Upper lobe of right lung (tissue), 1 donor: Measurements from ENCODE around the gene LRIG1. TPM values are rescaled to one million over a fixed set of nuclear protein-coding genes. Genes with fewer than 3 reads are reported as not detected.

Experiments
- ATAC-seq: fragments of 200-7000 bp; cut with Tn5 transposase; one replicate; pipeline ENCODE4 v1.9.1; 2020; ENCODE audit warnings: mild to moderate bottlenecking, moderate library complexity
- DNase-seq: peaks from one replicate; pipeline ENCODE4 v3.0.0-alpha.2; 2020
- H3K27ac ChIP-seq: fragments of 200-600 bp; one replicate; pipeline ENCODE4 v1.8.0; 2022
- H3K27me3 ChIP-seq: fragments of 200-600 bp; one replicate; pipeline ENCODE4 v1.8.0; 2022; ENCODE audit warnings: mild to moderate bottlenecking
- H3K36me3 ChIP-seq: fragments of 200-600 bp; one replicate; pipeline ENCODE4 v1.8.0; 2022
- H3K4me1 ChIP-seq: fragments of 200-600 bp; one replicate; pipeline ENCODE4 v1.8.0; 2022
- H3K4me3 ChIP-seq: fragments of 200-600 bp; one replicate; pipeline ENCODE4 v1.8.0; 2022; ENCODE audit warnings: mild to moderate bottlenecking
- H3K9me3 ChIP-seq: fragments of 200-600 bp; one replicate; pipeline ENCODE4 v1.8.0; 2022
- intact Hi-C: fragments of 100-400 bp; cut with DNase I; formaldehyde crosslinking; loops from one replicate; pipeline ENCODE4 v1.11.0; 2022
- total RNA-seq: library from RNA; stranded (reverse); fragmentation: NEBNext Ultra II Directional; extraction: Animal tissue kit (Norgen Biotek cat#: 25700); gene quantifications from one replicate; pipeline ENCODE4 v1.2.1, GENCODE V29; 2021
- TF ChIP-seq, protein P1 (sequence below): fragments of 200-600 bp; IDR thresholded peaks from one replicate; pipeline ENCODE4 v1.8.0; 2022; ENCODE audit warnings: antibody characterized with exemption
- donor health status: DM: no; HTN: yes; CAD: no; lungs with severe emphysema.

LRIG1 gene
- total RNA-seq, 1 donor from 2014 or later, result 56.2 TPM

DNA sequence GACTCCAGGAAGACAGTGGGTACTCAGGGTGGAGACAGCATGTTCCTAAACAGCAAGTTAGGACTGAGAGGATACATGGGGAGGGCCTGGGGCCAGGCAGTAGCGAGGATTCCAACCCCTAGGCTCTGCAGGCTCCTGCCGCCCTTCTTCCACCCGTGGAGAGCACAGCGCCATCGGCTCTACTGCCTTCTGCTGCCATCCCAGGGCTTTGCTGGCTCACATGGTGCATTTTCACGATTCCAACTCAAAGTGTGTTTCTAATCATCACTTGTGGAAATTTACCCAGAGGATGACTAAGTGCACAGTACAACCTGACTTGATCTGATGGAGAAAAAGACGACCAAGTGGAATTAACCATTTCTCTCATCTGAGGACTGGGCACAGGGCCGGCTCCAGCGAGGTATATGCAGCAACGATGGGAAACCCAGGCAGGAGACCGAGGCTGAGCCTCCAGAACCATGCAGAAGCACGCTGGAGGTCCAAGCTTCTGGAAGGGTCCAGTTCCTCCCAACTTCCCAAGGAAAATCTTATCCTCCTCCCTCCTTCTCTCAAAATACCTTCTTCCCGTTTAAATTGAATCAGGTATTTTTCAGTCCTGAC, 104.6 kb downstream of the LRIG1 start:
- DNase-seq (no peak), ATAC-seq (no peak)
- no peak overlapping the region for H3K4me3 ChIP-seq
- H3K36me3 ChIP-seq, result peaks cover 61% of the 10 kb centered on the region
- intact Hi-C loops, result no loop called here
- no peak overlapping the region for H3K27ac ChIP-seq
- H3K4me1 ChIP-seq, result no peaks in the 10 kb centered on the region
- TF ChIP-seq, protein P1, sequence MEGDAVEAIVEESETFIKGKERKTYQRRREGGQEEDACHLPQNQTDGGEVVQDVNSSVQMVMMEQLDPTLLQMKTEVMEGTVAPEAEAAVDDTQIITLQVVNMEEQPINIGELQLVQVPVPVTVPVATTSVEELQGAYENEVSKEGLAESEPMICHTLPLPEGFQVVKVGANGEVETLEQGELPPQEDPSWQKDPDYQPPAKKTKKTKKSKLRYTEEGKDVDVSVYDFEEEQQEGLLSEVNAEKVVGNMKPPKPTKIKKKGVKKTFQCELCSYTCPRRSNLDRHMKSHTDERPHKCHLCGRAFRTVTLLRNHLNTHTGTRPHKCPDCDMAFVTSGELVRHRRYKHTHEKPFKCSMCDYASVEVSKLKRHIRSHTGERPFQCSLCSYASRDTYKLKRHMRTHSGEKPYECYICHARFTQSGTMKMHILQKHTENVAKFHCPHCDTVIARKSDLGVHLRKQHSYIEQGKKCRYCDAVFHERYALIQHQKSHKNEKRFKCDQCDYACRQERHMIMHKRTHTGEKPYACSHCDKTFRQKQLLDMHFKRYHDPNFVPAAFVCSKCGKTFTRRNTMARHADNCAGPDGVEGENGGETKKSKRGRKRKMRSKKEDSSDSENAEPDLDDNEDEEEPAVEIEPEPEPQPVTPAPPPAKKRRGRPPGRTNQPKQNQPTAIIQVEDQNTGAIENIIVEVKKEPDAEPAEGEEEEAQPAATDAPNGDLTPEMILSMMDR, result no peak
- H3K9me3 ChIP-seq, result no peaks in the 10 kb centered on the region
- no peaks in the 10 kb centered on the region for H3K27me3 ChIP-seq

DNA sequence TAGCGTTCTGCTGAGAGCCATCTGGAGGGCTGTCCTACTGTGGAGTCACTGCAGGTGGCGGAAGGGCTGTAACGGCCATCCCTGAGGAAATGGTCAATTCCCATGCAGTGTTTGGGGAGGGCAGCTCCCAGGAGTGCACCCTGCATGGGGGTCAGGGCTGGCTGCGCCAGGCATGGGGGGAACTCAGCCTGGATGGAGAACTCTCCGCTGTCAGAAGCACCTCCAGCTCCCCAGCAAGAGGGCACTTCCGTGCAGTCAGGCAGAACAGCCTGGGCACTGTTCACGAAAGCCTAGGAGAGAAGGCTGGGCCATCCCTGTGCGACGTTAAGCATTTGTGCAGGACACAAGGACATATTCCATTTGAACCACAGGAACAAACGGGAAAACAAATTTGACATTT, 105.2 kb downstream of the LRIG1 start:
- intact Hi-C loops, result no loop called here
- Histone ChIP-seq H3K27me3 (no peaks in the 10 kb centered on the region), H3K4me3 (no peak overlapping the region), H3K27ac (no peak overlapping the region), H3K4me1 (no peaks in the 10 kb centered on the region), H3K36me3 (peaks cover 61% of the 10 kb centered on the region), H3K9me3 (no peaks in the 10 kb centered on the region)
- TF ChIP-seq, protein P1, result no peak
- ATAC-seq (no peak), DNase-seq (no peak)

DNA sequence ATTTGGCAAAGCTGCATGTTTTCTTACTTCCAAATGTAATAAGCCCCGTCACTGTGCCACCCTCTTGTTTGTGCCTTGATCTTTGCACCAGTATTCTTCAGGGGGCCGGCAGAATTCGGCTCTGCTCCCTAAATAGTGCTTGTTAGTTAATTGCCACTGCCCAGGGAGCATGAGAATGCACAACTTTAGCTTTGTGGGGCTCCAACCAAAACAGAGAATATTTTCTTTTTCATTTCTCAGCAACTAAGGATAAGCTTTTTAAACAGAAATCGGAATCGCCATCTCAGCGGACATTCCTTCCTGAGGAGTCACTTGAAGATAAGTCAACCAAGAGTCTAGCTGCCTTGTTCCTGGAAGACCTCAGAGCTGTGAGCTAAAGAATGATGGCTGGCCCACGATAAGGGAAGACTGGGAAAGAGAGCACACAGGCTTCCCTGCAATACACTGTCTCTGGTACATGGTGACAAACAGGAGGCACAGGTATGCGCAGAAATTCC, 106.0 kb downstream of the LRIG1 start:
- intact Hi-C loops, result no loop called here
- DNase-seq (no peak), ATAC-seq (no peak)
- no peak overlapping the region for H3K27ac ChIP-seq
- H3K36me3 ChIP-seq, result peaks cover 62% of the 10 kb centered on the region
- no peaks in the 10 kb centered on the region for H3K27me3 ChIP-seq
- H3K9me3 ChIP-seq, result no peaks in the 10 kb centered on the region
- no peak overlapping the region for H3K4me3 ChIP-seq
- TF ChIP-seq, protein P1, result no peak
- no peaks in the 10 kb centered on the region for H3K4me1 ChIP-seq

DNA sequence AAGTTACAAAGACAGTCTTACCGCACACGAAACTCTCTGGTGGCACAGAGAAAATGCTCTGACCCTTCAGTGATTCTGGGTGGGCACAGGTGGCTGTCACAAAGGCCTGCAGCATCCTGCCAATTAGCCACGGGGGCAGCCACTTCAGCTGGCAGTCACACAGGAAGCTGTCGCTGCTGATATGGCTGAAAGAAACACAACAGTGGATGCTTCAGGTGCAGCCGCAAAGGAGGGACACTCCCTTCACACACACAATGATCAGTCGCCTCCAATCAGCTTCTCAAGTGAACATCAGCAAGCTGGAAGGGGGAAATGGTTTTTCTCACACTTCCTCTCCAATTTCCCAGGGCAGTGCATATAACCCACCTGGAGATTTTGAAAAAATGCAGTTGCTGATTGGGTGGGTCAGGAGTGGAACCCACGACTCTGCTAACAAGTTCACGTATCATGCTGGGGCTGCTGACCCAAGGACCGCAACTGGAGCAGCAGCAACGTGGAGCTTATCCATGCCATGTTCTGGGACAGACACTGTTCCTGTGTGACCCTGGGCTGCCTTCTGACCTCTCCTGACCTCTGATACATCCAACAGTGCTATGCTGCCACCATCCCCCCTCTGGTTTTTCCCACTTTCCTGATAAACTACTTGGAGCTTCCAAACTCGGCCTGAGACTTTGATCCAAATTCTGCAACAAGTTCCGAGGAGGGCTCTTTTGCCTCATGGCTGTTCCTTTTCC, 106.6 kb downstream of the LRIG1 start:
- no peak for ATAC-seq
- H3K27me3 ChIP-seq, result no peaks in the 10 kb centered on the region
- H3K4me1 ChIP-seq, result no peaks in the 10 kb centered on the region
- H3K4me3 ChIP-seq, result no peak overlapping the region
- no peaks in the 10 kb centered on the region for H3K9me3 ChIP-seq
- no peak overlapping the region for H3K27ac ChIP-seq
- TF ChIP-seq, protein P1, result no peak
- intact Hi-C loops, result no loop called here
- peaks cover 64% of the 10 kb centered on the region for H3K36me3 ChIP-seq
- no peak for DNase-seq

DNA sequence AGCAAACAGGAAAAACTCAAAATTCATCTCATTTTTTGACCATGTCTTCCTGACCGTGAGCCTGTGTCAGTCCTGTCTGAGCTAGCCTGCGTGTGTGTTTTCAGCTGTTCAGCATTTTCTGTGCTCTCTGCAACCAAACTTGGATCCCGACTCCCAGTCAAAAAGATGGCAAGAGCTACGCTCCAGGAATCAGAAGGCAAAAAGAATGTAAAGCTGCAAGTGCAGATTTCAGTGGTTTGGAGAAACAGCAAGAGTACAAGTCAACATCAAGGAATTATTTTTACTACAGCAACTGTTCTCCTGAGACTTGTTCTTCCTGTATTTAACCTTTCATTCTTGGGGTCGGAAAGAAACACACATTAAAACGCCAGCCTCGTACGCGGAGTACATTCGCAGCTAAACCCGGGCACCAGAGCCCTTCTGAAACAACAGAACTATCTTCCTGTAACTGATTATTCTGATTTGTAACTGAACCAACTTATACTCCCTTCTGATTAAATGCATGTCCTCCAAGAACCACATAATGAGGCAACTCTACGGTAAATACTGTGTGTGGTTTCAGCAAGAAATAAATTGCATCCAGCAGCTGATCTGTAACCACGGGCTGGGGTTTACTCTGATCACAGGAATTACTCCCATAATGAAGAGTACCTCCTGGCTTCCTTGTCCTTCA, 107.4 kb downstream of the LRIG1 start:
- Histone ChIP-seq H3K4me3 (no peak overlapping the region), H3K27me3 (no peaks in the 10 kb centered on the region), H3K27ac (no peak overlapping the region), H3K9me3 (no peaks in the 10 kb centered on the region), H3K4me1 (no peaks in the 10 kb centered on the region), H3K36me3 (peaks cover 57% of the 10 kb centered on the region)
- intact Hi-C loops, result no loop called here
- ATAC-seq (no peak), DNase-seq (no peak)
- TF ChIP-seq, protein P1, result no peak
